Thyroid gland (tissue), 4 donors: Measurements from ENCODE around the gene ZBTB40.

Experiments used
- CTCF ChIP-seq, 6 experiments: fragments of 200-600 bp in 3 of 6; fragments of 450-650 bp in 3 of 6; sonication (generic) in 3 of 6; IDR thresholded peaks; one replicate each; pipeline ENCODE4 v1.5.1; 2016 to 2019; ENCODE audit warnings: antibody characterized with exemption in 6 of 6, mild to moderate bottlenecking in 2 of 6, inconsistent platforms in 1 of 6, moderate library complexity in 1 of 6
- POLR2A ChIP-seq, 2 donors: fragments of 450-650 bp; IDR thresholded peaks; one replicate each; pipeline ENCODE4 v1.6.1; 2017; ENCODE audit warnings: antibody characterized with exemption in 2 of 2, mild to moderate bottlenecking in 2 of 2, moderate library complexity in 1 of 2

GRCh38 chr1:22496536-22497160 is 45.0 kb downstream of the ZBTB40 start:
- TF ChIP-seq CTCF (IDR thresholded peaks at IDR 0.05) (no peak), POLR2A (IDR thresholded peaks at IDR 0.05) (no peak)
